ENCODE measurements around the gene ADRA2B.

DNA sequence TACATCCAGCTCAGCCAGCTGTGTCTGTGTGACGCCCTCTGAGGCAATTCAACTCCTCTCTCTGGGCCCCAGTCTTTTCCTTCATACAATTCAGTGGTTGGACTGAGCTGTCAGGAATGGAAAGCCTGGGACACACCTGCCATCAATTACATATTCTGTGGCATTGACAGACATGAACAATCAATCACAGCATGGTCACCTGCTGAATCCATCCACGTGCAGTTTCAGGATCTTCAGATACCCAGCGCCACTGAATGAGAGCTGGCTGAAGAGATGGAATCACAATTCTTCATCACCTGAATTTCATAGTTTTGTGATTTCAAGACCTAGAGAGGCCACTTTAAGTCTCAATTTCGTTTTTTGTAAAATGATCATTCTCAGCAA is 5.1 kb downstream of the ADRA2B start:
- TF ChIP-seq FOXM1 (IDR thresholded peaks at IDR 0.05; ENCODE audit: borderline replicate concordance) = no peak
- no peak for TF ChIP-seq TARDBP (IDR thresholded peaks at IDR 0.05)
- TF ChIP-seq BHLHE40 (IDR thresholded peaks at IDR 0.05; ENCODE audit: borderline replicate concordance) = no peak

All from HEK293T (cell line).